GM21737 (cell line): ENCODE data around the gene PTPN23.

Experiments
- ATAC-seq: cut with Tn5 transposase; IDR thresholded peaks from one replicate; pipeline ENCODE4 v1.9.1; 2021; ENCODE audit warnings: mild to moderate bottlenecking, moderate library complexity; ENCODE audit not compliant: unreplicated experiment

PTPN23 gene

GRCh38 chr3:47418167-47419082 lies 37.6 kb downstream of the PTPN23 start:
- ATAC-seq = no peak

- ATAC-seq = no peak
These were observed 38.5 kb downstream of the PTPN23 start for GRCh38 chr3:47419083-47420043.

- ATAC-seq = no peak
These were observed 39.2 kb downstream of the PTPN23 start for GRCh38 chr3:47420044-47420430.

- ATAC-seq = no peak
These were observed 40.0 kb downstream of the PTPN23 start for GRCh38 chr3:47420511-47421484.

GRCh38 chr3:47421741-47422649 lies 41.2 kb downstream of the PTPN23 start:
- ATAC-seq = no peak

GRCh38 chr3:47422743-47423142 lies 41.9 kb downstream of the PTPN23 start:
- ATAC-seq = no peak

- no peak for ATAC-seq
These were observed 42.8 kb downstream of the PTPN23 start for GRCh38 chr3:47423548-47424145.

GRCh38 chr3:47424434-47425382 lies 43.9 kb downstream of the PTPN23 start:
- ATAC-seq = no peak

GRCh38 chr3:47425383-47425778 lies 44.6 kb downstream of the PTPN23 start:
- no peak for ATAC-seq

GRCh38 chr3:47425959-47426358 lies 45.1 kb downstream of the PTPN23 start:
- ATAC-seq = no peak

GRCh38 chr3:47427866-47428265 lies 47.0 kb downstream of the PTPN23 start:
- no peak for ATAC-seq

- no peak for ATAC-seq
These were observed 47.8 kb downstream of the PTPN23 start for GRCh38 chr3:47428662-47429061.

GRCh38 chr3:47429476-47430270 lies 48.9 kb downstream of the PTPN23 start:
- no peak for ATAC-seq

GRCh38 chr3:47430606-47431005 lies 49.8 kb downstream of the PTPN23 start:
- ATAC-seq = no peak

GRCh38 chr3:47431225-47431624 lies 50.4 kb downstream of the PTPN23 start:
- no peak for ATAC-seq

GRCh38 chr3:47432673-47433072 lies 51.9 kb downstream of the PTPN23 start:
- no peak for ATAC-seq

- no peak for ATAC-seq
These were observed 53.0 kb downstream of the PTPN23 start for GRCh38 chr3:47433796-47434195.
